ENCODE data around the gene MYH6. TPM values are rescaled to one million over a fixed set of nuclear protein-coding genes. Genes with fewer than 3 reads are reported as not detected.

Gene MYH6
- total and polyA plus RNA-seq, 2 donors (not counting 3 experiments of a cell fraction or from before 2014, with no cell fraction given): not detected

- Histone ChIP-seq H3K9me1 (replicated peaks; ENCODE audit: control insufficient read depth, extremely low read depth, insufficient read depth, low read length) (no peaks in the 10 kb centered on the region), H3K4me2 (ENCODE audit: insufficient read depth, low read length) (no peak overlapping the region), H3K9ac (replicated peaks; ENCODE audit: extremely low read depth, insufficient read depth, low read length) (no peak overlapping the region), H3K27me3 (ENCODE audit: control insufficient read depth in 2 of 2, insufficient read depth in 2 of 2, low read length in 2 of 2) (peaks cover 9 to 13% of the 10 kb centered on the region in 2 experiments), H3K79me2 (ENCODE audit: control insufficient read depth, insufficient read depth, low read length) (no peaks in the 10 kb centered on the region), H3K36me3 (ENCODE audit: control insufficient read depth in 2 of 2, extremely low read depth in 1 of 2, insufficient read depth in 2 of 2, low read length in 2 of 2) (no peaks in the 10 kb centered on the region), H3K9me3 (replicated peaks; ENCODE audit: control insufficient read depth, insufficient read depth, low read length) (no peaks in the 10 kb centered on the region), H3K4me3 (replicated peaks in 1 of 3; ENCODE audit: insufficient read depth in 1 of 3, low read depth in 1 of 3, low read length in 3 of 3) (no peak overlapping the region), H2AFZ (ENCODE audit: low read depth, low read length) (no peak overlapping the region), H4K20me1 (replicated peaks; ENCODE audit: control insufficient read depth, extremely low read depth, insufficient read depth, low read length) (no peaks in the 10 kb centered on the region), H3K4me1 (ENCODE audit: control insufficient read depth, extremely low read depth, insufficient read depth, low read length) (no peaks in the 10 kb centered on the region), H3K27ac (ENCODE audit: insufficient read depth, low read depth, low read length) (no peak overlapping the region)
- dilution Hi-C loops (cut with MboI; ENCODE audit: extremely low pct_ligation_motif_present, low sequenced_read_pairs) (no loop called here), intact Hi-C loops (cut with micrococcal nuclease) (no loop called here)
- TF ChIP-seq GATA2 (IDR thresholded peaks at IDR 0.05; ENCODE audit: insufficient read depth, insufficient read length, low read depth, low read length) (no peak), MAX (IDR thresholded peaks at IDR 0.05; ENCODE audit: insufficient read depth, insufficient read length) (no peak), CTCF (IDR thresholded peaks at IDR 0.05; ENCODE audit: extremely low read depth in 1 of 2, insufficient read depth in 1 of 2, low read depth in 1 of 2, low read length in 2 of 2) (no peak), FOS (IDR thresholded peaks at IDR 0.05; ENCODE audit: borderline replicate concordance, insufficient read depth, low read length) (no peak), POLR2A (IDR thresholded peaks at IDR 0.05; ENCODE audit: low read depth, low read length) (no peak), POLR2AphosphoS5 (IDR thresholded peaks at IDR 0.05; ENCODE audit: insufficient read depth, low read depth, low read length) (no peak), JUN (IDR thresholded peaks at IDR 0.05; ENCODE audit: borderline replicate concordance, insufficient read depth, insufficient read length, low read depth) (no peak), MYC (IDR thresholded peaks at IDR 0.05; ENCODE audit: low read depth, low read length) (no peak), EZH2 (IDR thresholded peaks at IDR 0.05; ENCODE audit: borderline replicate concordance, low read depth, low read length, severe bottlenecking) (no peak)
- ChIA-PET CTCF (interaction anchor here (1.0 to 1.9 kb wide), 6 partner anchors 12 to 34 kb away, joined by 3 to 7 read pairs (median 4); no protein-coding TSS in a partner anchor), POLR2A (no interaction called here)
- BruUV-seq (replicated peaks): no TSS peak
- FAIRE-seq (no peak), DNase-seq (ENCODE audit: low read depth, low spot score) (no peak)
Measured at GRCh38 chr14:23345987-23346692, 61.9 kb downstream of the MYH6 start.

All from endothelial cell of umbilical vein (primary cell).